ENCODE data around the gene GPRIN1.
A peak's percentile ranks its signal among the peaks of the same experiment; 100 is the strongest.

GPRIN1 gene

GRCh38 chr5:176631383-176632200, 21.6 kb upstream of the GPRIN1 start:
- no peaks in the 10 kb centered on the region for H3K79me1 ChIP-seq (replicated peaks; ENCODE audit: low read length, poor library complexity, severe bottlenecking)
- no peak overlapping the region for H2BK120ac ChIP-seq (ENCODE audit: low read depth, low read length)
- no peak overlapping the region for H3K4ac ChIP-seq (ENCODE audit: low read depth in 1 of 2, low read length in 2 of 2)
- H3K23ac ChIP-seq (ENCODE audit: low read length in 2 of 2): no peak overlapping the region
- H3K9me3 ChIP-seq (ENCODE audit: control insufficient read depth, low read length): peaks cover 6% of the 10 kb centered on the region
- H2AFZ ChIP-seq (ENCODE audit: low read depth, low read length): no peak overlapping the region
- no peak overlapping the region for H3K27ac ChIP-seq (ENCODE audit: low read length, poor library complexity, severe bottlenecking)
- H3K9ac ChIP-seq (ENCODE audit: low read length): no peak overlapping the region
- peaks cover 28% of the 10 kb centered on the region for H3K4me1 ChIP-seq (ENCODE audit: control insufficient read depth, insufficient read depth, low read depth, low read length)
- no peak overlapping the region for H3K14ac ChIP-seq (ENCODE audit: low read length in 2 of 2)
- H4K8ac ChIP-seq (ENCODE audit: low read length): no peak overlapping the region
- H3K18ac ChIP-seq (ENCODE audit: low read depth in 1 of 2, low read length in 2 of 2): no peak overlapping the region
- H2BK5ac ChIP-seq (ENCODE audit: low read depth, low read length, poor library complexity, severe bottlenecking): no peak overlapping the region
- no peak overlapping the region for H2BK12ac ChIP-seq (ENCODE audit: low read length in 2 of 2)
- 90% methylated on average over 6 of the region's 7 CpGs for WGBS
- H2BK15ac ChIP-seq (ENCODE audit: low read depth, poor library complexity, severe bottlenecking): no peak overlapping the region
- no peak overlapping the region for H3K4me2 ChIP-seq (ENCODE audit: low read length, poor library complexity, severe bottlenecking)
- H3K27me3 ChIP-seq (ENCODE audit: control insufficient read depth in 1 of 2, insufficient read depth in 1 of 2, low read length in 2 of 2): peaks cover 68 to 77% of the 10 kb centered on the region in 2 experiments
- H3K4me3 ChIP-seq (ENCODE audit: insufficient read depth in 1 of 2, low read depth in 1 of 2, low read length in 2 of 2): no peak overlapping the region
- DNase-seq: no peak
- H2AK5ac ChIP-seq (ENCODE audit: low read length, severe bottlenecking): no peak overlapping the region
- H3K36me3 ChIP-seq (ENCODE audit: control insufficient read depth in 1 of 2, insufficient read depth in 2 of 2, low read depth in 1 of 2, low read length in 2 of 2): no peaks in the 10 kb centered on the region
- no peak overlapping the region for H4K91ac ChIP-seq (ENCODE audit: low read length)

DNA sequence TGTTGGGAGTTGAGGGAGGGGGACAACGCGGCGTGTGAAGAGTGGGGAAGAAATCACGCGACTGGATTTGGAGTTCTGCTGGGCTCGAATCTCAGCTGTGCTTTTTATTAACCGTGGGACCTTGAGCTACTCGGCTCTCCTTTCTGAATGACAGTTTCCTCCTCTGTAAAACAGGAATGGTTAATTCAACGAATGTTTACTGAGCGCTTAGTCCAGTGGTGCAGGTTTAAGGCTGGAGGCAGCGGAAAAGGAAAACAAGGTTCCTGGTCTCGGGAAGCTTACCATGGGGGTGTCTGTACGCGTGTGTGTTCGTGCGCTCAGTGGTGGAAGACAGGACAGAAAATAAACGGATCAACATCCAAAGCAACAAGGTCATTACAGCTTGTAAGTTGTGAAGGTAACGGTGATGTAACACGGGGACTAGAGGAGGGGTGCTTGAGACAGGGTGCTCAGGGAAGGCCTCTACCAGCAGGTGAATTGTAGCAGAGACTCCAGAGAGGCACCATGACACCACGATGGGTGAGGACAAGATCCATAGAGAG, 20.8 kb upstream of the GPRIN1 start:
- Histone ChIP-seq H2BK5ac (ENCODE audit: low read depth, low read length, poor library complexity, severe bottlenecking) (no peak overlapping the region), H2AFZ (ENCODE audit: low read depth, low read length) (no peak overlapping the region), H3K18ac (ENCODE audit: low read depth in 1 of 2, low read length in 2 of 2) (no peak overlapping the region), H2BK15ac (ENCODE audit: low read depth, poor library complexity, severe bottlenecking) (no peak overlapping the region), H3K4me1 (ENCODE audit: control insufficient read depth, insufficient read depth, low read depth, low read length) (peaks cover 29% of the 10 kb centered on the region), H2AK5ac (ENCODE audit: low read length, severe bottlenecking) (no peak overlapping the region), H4K8ac (ENCODE audit: low read length) (no peak overlapping the region), H3K79me1 (replicated peaks; ENCODE audit: low read length, poor library complexity, severe bottlenecking) (no peaks in the 10 kb centered on the region), H3K27ac (ENCODE audit: low read length, poor library complexity, severe bottlenecking) (no peak overlapping the region), H3K9me3 (ENCODE audit: control insufficient read depth, low read length) (peaks cover 6% of the 10 kb centered on the region), H2BK12ac (ENCODE audit: low read length in 2 of 2) (no peak overlapping the region), H3K36me3 (ENCODE audit: control insufficient read depth in 1 of 2, insufficient read depth in 2 of 2, low read depth in 1 of 2, low read length in 2 of 2) (no peaks in the 10 kb centered on the region), H3K14ac (ENCODE audit: low read length in 2 of 2) (no peak overlapping the region), H3K23ac (ENCODE audit: low read length in 2 of 2) (no peak overlapping the region), H3K9ac (ENCODE audit: low read length) (peak overlapping the region; percentile 17), H2BK120ac (ENCODE audit: low read depth, low read length) (no peak overlapping the region), H3K4me3 (ENCODE audit: insufficient read depth in 1 of 2, low read depth in 1 of 2, low read length in 2 of 2) (peak overlapping the region; percentile 36 to 74), H4K91ac (ENCODE audit: low read length) (no peak overlapping the region), H3K4me2 (ENCODE audit: low read length, poor library complexity, severe bottlenecking) (peak overlapping the region; percentile 92), H3K4ac (ENCODE audit: low read depth in 1 of 2, low read length in 2 of 2) (no peak overlapping the region), H3K27me3 (ENCODE audit: control insufficient read depth in 1 of 2, insufficient read depth in 1 of 2, low read length in 2 of 2) (peaks cover 66 to 72% of the 10 kb centered on the region in 2 experiments)
- no peak for DNase-seq
- WGBS: 20% methylated on average over 20 of the region's 20 CpGs

- Histone ChIP-seq H2BK15ac (ENCODE audit: low read depth, poor library complexity, severe bottlenecking) (no peak within 1 kb of the TSS), H3K27ac (ENCODE audit: low read length, poor library complexity, severe bottlenecking) (no peak within 1 kb of the TSS), H4K8ac (ENCODE audit: low read length) (no peak within 1 kb of the TSS), H3K4me1 (ENCODE audit: control insufficient read depth, insufficient read depth, low read depth, low read length) (peaks cover 29% of the 10 kb centered on the region), H3K36me3 (ENCODE audit: control insufficient read depth in 1 of 2, insufficient read depth in 2 of 2, low read depth in 1 of 2, low read length in 2 of 2) (no peaks in the 10 kb centered on the region), H3K14ac (ENCODE audit: low read length in 2 of 2) (no peak within 1 kb of the TSS), H3K4me3 (ENCODE audit: insufficient read depth in 1 of 2, low read depth in 1 of 2, low read length in 2 of 2) (peak within 1 kb of the TSS; percentile 36 to 74), H2BK5ac (ENCODE audit: low read depth, low read length, poor library complexity, severe bottlenecking) (no peak within 1 kb of the TSS), H3K9ac (ENCODE audit: low read length) (peak within 1 kb of the TSS; percentile 17), H2BK12ac (ENCODE audit: low read length in 2 of 2) (no peak within 1 kb of the TSS), H3K4me2 (ENCODE audit: low read length, poor library complexity, severe bottlenecking) (peak within 1 kb of the TSS; percentile 92), H3K23ac (ENCODE audit: low read length in 2 of 2) (no peak within 1 kb of the TSS), H2BK120ac (ENCODE audit: low read depth, low read length) (no peak within 1 kb of the TSS), H2AFZ (ENCODE audit: low read depth, low read length) (no peak within 1 kb of the TSS), H3K4ac (ENCODE audit: low read depth in 1 of 2, low read length in 2 of 2) (peak within 1 kb of the TSS in 1 of 2 experiments; percentile 25), H3K18ac (ENCODE audit: low read depth in 1 of 2, low read length in 2 of 2) (no peak within 1 kb of the TSS), H2AK5ac (ENCODE audit: low read length, severe bottlenecking) (no peak within 1 kb of the TSS), H4K91ac (ENCODE audit: low read length) (no peak within 1 kb of the TSS), H3K79me1 (replicated peaks; ENCODE audit: low read length, poor library complexity, severe bottlenecking) (no peaks in the 10 kb centered on the region), H3K27me3 (ENCODE audit: control insufficient read depth in 1 of 2, insufficient read depth in 1 of 2, low read length in 2 of 2) (peaks cover 64 to 74% of the 10 kb centered on the region in 2 experiments), H3K9me3 (ENCODE audit: control insufficient read depth, low read length) (peaks cover under 1% of the 10 kb centered on the region)
- under 1% methylated on average over 84 of the region's 94 CpGs for WGBS
- peak; percentile 58 for DNase-seq
Measured at GRCh38 chr5:176629853-176630680, 20.1 kb upstream of the GPRIN1 start, which contains the start of the genes EIF4E1B and SNCB. Gene EIF4E1B, plus strand, starts transcription at chr5:176630675. Its CDS starts 12,113 bp downstream, at chr5:176642788. Gene SNCB, minus strand, starts transcription at chr5:176630534. Its CDS starts 880 bp downstream, at chr5:176629654.
